BJ (cell line): ENCODE measurements around the gene KIAA0513. TPM values are rescaled to one million over a fixed set of nuclear protein-coding genes. Genes with fewer than 3 reads are reported as not detected.

Experiments
- CTCF ChIA-PET: fragments of 350-600 bp; formaldehyde crosslinking; extraction: SDS; loops from one replicate; lab custom pipeline; 2021; ENCODE audit warnings: antibody characterized with exemption, inconsistent platforms; lab: Yijun Ruan, JAX
- POLR2A ChIA-PET: fragments of 300-600 bp; sonication (Branson Sonifier 250); formaldehyde crosslinking; extraction: SDS; loops from one replicate; lab custom pipeline; 2021; ENCODE audit warnings: antibody characterized with exemption; lab: Charles Lee
- DNase-seq: peaks from one replicate; pipeline ENCODE4 v3.0.0-alpha.2; 2011; ENCODE audit warnings: low read depth
- H3K27me3 ChIP-seq: 2 replicates; pipeline ENCODE4 v1.6.0; 2011; ENCODE audit warnings: low read length; ENCODE audit not compliant: control insufficient read depth, insufficient read depth
- H3K36me3 ChIP-seq: 2 replicates; pipeline ENCODE4 v1.5.1; 2011; ENCODE audit warnings: low read length; ENCODE audit not compliant: control insufficient read depth, insufficient read depth
- H3K4me3 ChIP-seq: 2 replicates; pipeline ENCODE4 v1.5.1; 2011; ENCODE audit warnings: low read depth, mild to moderate bottlenecking, control low read depth, low read length
- polyA plus RNA-seq: library from polyadenylated mRNA; depleted of rRNA; stranded (reverse); fragments of >200 nt; gene quantifications from 2 replicates; pipeline ENCODE4 v1.2.3, GENCODE V29; 2011
- TF ChIP-seq, protein P1 (sequence below): IDR thresholded peaks from 2 replicates; pipeline ENCODE4 v1.5.1; 2011; ENCODE audit warnings: low read depth, mild to moderate bottlenecking, control low read depth, inconsistent platforms, low read length, moderate library complexity; ENCODE audit not compliant: insufficient read depth

The KIAA0513 gene
- polyA plus RNA-seq, 1 experiment: 6.6 TPM

- DNase-seq: no peak
- no peaks in the 10 kb centered on the region for H3K27me3 ChIP-seq
- H3K36me3 ChIP-seq: no peaks in the 10 kb centered on the region; the same call in 1 of the 2 replicates
- no peak overlapping the region for H3K4me3 ChIP-seq
- POLR2A ChIA-PET: no interaction called here
- TF ChIP-seq, protein P1, sequence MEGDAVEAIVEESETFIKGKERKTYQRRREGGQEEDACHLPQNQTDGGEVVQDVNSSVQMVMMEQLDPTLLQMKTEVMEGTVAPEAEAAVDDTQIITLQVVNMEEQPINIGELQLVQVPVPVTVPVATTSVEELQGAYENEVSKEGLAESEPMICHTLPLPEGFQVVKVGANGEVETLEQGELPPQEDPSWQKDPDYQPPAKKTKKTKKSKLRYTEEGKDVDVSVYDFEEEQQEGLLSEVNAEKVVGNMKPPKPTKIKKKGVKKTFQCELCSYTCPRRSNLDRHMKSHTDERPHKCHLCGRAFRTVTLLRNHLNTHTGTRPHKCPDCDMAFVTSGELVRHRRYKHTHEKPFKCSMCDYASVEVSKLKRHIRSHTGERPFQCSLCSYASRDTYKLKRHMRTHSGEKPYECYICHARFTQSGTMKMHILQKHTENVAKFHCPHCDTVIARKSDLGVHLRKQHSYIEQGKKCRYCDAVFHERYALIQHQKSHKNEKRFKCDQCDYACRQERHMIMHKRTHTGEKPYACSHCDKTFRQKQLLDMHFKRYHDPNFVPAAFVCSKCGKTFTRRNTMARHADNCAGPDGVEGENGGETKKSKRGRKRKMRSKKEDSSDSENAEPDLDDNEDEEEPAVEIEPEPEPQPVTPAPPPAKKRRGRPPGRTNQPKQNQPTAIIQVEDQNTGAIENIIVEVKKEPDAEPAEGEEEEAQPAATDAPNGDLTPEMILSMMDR: no peak
- CTCF ChIA-PET: no interaction called here
Observed at GRCh38 chr16:85034591-85035433, 7.2 kb downstream of the KIAA0513 start.

GRCh38 chr16:85036236-85037049 lies 8.8 kb downstream of the KIAA0513 start:
- Histone ChIP-seq H3K4me3 (no peak overlapping the region), H3K36me3 (no peaks in the 10 kb centered on the region; the same call in 1 of the 2 replicates), H3K27me3 (no peaks in the 10 kb centered on the region)
- no peak for DNase-seq
- TF ChIP-seq, protein P1: no peak
- ChIA-PET POLR2A (no interaction called here), CTCF (no interaction called here)

GRCh38 chr16:85037050-85037410 lies 9.4 kb downstream of the KIAA0513 start:
- H3K27me3 ChIP-seq: no peaks in the 10 kb centered on the region
- no peak for DNase-seq
- POLR2A ChIA-PET: no interaction called here
- no peak overlapping the region for H3K4me3 ChIP-seq
- CTCF ChIA-PET: no interaction called here
- H3K36me3 ChIP-seq: no peaks in the 10 kb centered on the region; the same call in 1 of the 2 replicates
- TF ChIP-seq, protein P1: no peak

DNA sequence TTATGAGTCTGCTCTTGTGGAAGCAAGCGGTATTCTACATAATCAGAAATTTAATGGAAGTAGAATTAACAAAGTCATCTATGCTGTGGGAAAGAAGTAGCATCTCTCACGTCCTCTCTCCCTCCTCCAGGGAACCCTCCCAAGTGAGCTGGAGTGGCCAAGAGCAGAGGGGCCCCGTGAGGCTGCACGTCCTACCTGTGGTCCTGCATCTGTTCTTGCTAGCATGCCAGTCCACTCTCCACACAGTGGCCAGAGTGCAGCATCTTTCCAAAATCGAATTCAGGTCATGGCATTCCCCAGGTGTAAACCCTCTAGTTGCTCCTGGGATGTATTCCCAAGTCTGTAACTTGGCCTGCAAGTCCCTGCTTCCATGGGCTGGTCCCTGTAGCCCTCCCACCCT lies 10.1 kb downstream of the KIAA0513 start:
- TF ChIP-seq, protein P1: no peak
- ChIA-PET CTCF (interaction anchor here (0.9 kb wide), 1 partner anchor 12 kb away, joined by 3 read pairs; no protein-coding TSS in a partner anchor), POLR2A (no interaction called here)
- Histone ChIP-seq H3K36me3 (no peaks in the 10 kb centered on the region; the same call in 1 of the 2 replicates), H3K4me3 (no peak overlapping the region), H3K27me3 (no peaks in the 10 kb centered on the region)
- no peak for DNase-seq

DNA sequence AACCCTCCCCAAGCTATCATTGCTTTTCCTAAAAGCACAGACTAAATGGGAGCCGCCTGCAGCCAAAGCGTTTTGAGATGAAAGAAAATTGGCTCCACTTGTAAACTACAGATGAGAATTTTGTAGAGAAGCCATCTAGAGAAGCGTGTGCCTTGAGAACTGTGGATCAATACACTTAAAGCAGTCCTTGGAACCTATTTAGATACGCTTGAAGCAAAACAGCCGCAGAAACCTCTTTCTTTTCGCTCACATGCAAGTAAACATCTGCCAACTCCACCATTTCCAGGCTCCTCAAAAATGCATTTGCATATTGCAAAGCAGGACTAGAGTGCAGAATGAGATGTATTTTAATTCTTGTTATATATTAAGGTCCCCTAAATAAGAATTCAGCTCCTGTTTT lies 13.1 kb downstream of the KIAA0513 start:
- no peaks in the 10 kb centered on the region for H3K27me3 ChIP-seq
- DNase-seq: no peak
- TF ChIP-seq, protein P1: no peak

More for the DNA sequence above, 13.1 kb downstream of the KIAA0513 start:
- ChIA-PET POLR2A (no interaction called here), CTCF (interaction anchor here (1.1 kb wide), 1 partner anchor 116 kb away, joined by 3 read pairs; no protein-coding TSS in a partner anchor)
- Histone ChIP-seq H3K4me3 (no peak overlapping the region), H3K36me3 (no peaks in the 10 kb centered on the region)
